Cardiac fibroblast (primary cell): ENCODE results near the gene ATP6V1G2.
"Not testable (repeated sequence)": the region's sequence is repeated elsewhere in the genome, so short reads cannot be mapped to it uniquely, and the experiment has no call there.

Experiments used
- DNase-seq, 2 donors: peaks; one replicate each; pipeline versions ENCODE4 v3.0.0 to v3.0.0-alpha.2; 2010; ENCODE audit warnings: low read depth in 2 of 2
- H3K4me3 ChIP-seq, 2 donors: replicated peaks in 1 of 2; 1 replicate in 1 of 2; 2 replicates in 1 of 2; pipeline ENCODE4 v1.5.1; 2011; ENCODE audit warnings: low read depth in 2 of 2, low read length in 2 of 2, mild to moderate bottlenecking in 2 of 2, moderate library complexity in 1 of 2
- TF ChIP-seq, protein P1 (sequence below): IDR thresholded peaks from one replicate; pipeline ENCODE4 v1.5.1; 2011; ENCODE audit warnings: low read depth, mild to moderate bottlenecking, low read length, inconsistent platforms

ATP6V1G2 gene

DNA sequence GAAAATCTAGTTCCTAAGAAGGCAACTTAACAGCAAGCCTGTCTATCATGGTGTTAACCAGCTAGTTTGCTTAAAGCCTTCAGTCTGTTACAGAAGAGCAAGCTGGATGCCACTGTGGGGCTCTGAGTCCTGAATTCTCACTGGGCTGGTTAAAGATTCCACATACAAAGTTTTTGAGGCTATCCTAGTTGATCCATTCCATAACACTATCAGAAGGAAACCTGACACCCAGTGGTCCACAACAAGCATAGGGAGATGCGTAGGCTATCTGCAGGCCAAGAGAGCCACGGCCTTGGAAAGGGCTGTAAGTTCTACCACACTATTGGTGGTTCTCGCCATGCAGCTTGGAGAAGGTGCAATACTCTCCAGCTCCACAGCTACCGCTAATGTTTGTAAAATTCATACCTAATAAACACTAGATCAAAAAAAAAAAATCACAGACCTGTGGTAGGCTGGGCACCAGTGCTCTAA lies 18.1 kb downstream of the ATP6V1G2 start:
- DNase-seq = no peak
- TF ChIP-seq, protein P1, sequence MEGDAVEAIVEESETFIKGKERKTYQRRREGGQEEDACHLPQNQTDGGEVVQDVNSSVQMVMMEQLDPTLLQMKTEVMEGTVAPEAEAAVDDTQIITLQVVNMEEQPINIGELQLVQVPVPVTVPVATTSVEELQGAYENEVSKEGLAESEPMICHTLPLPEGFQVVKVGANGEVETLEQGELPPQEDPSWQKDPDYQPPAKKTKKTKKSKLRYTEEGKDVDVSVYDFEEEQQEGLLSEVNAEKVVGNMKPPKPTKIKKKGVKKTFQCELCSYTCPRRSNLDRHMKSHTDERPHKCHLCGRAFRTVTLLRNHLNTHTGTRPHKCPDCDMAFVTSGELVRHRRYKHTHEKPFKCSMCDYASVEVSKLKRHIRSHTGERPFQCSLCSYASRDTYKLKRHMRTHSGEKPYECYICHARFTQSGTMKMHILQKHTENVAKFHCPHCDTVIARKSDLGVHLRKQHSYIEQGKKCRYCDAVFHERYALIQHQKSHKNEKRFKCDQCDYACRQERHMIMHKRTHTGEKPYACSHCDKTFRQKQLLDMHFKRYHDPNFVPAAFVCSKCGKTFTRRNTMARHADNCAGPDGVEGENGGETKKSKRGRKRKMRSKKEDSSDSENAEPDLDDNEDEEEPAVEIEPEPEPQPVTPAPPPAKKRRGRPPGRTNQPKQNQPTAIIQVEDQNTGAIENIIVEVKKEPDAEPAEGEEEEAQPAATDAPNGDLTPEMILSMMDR = no peak
- no peak overlapping the region for H3K4me3 ChIP-seq

DNA sequence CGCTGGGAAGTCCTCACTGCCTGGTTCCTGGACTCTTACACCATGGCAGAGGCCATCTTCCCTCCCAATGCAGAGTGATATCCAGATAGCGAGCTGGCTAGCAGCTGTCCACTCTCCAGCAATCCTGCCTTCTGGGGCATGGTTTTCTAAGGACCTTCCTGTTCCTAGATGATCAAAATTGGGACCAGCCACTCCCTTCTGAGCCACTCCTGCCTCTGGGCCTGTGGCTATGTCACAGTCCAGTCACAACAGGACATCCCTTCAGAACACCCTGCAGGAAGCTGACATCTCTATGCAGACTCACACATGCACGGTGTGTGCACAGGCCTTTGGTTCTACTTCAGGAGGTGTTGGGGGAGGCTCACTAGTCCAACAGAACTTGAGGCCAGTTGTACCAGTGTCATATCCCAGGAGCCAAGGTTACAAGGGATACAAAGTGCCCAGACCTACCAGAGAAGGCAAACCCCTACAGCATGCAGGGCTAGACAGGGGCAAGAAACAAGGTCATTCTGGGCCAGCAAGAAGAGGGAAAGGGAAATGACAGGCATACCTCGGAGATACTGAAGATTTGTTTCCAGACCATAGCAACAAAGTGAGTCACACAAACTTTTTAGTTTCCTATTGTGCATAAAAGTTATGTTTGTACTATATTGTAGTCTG lies 20.3 kb downstream of the ATP6V1G2 start:
- peak; percentile 72 to 79 for DNase-seq
- TF ChIP-seq, protein P1 = no peak
- H3K4me3 ChIP-seq = no peak overlapping the region

DNA sequence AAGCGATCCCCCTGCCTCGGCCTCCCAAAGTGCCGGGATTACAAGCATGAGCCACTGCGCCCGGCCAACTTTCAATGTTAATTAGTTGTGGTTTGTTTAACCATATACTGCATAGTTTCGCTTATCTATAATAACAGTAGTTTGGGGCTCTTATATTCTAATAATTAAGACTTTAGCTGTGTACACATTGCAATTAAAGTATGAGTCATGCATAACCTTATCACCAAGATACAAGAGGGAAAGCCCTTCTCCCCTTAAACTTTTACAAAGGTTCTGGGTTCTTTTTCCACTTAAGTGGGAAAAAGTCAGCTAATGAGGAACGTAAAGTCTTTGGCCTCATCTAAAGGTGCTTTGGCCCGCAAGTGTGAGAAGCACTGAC lies 20.9 kb downstream of the ATP6V1G2 start:
- no peak overlapping the region for H3K4me3 ChIP-seq
- DNase-seq = no peak
- TF ChIP-seq, protein P1 = no peak

DNA sequence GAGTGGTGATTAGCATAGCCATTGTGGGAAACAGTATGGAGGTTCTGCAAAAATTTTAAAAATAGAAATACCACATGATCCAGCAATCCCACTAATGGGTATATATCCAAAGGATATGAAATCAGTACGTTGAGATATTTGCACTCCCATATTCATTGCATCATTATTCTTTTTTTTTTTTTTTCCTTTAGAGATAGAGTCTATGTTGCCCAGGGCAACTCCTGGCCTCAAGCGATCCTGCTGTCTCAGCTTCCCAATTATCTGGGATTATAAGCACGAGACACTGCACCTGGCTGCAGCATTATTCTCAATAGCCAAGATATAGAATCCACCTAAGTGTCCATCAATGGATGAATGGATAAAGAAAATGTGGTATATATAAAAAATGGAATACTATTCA lies 24.6 kb downstream of the ATP6V1G2 start:
- H3K4me3 ChIP-seq = no peak overlapping the region
- TF ChIP-seq, protein P1 = no peak
- no peak for DNase-seq

DNA sequence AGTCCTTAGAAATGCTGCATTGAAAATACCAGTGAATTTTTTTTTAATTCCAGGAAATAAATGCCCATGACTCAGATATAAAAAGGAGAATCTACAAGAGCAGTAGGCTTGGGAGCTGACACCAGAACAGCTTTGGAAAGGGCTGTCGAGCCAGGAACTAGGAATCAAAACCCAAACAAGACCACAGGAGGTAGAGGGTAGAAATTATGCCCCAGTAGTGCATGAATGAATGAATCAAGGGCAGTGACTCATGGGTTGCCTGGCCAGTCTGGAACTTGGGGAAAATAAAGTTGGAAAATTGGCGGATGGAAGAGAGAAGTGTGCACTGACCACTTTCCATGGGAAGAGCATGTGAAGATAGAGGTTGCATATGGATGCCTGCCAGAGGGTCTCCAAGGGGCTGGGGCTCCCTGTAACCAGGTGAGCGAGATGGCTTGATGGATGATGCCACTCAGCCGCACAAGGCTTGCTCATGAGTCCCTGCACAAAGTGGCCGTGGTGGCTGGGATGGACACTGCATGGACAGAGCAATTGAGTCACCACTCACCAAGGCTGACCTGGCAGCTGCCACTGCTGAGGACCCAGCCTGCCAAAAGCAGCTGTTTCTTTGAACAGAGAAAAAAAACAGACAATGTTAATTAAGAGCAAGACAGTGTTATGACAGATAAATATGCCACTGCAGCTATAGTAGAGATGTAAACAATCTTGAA lies 32.8 kb downstream of the ATP6V1G2 start:
- DNase-seq = peak in 1 of 2 donors; percentile 38
- TF ChIP-seq, protein P1 = no peak
- no peak overlapping the region for H3K4me3 ChIP-seq

DNA sequence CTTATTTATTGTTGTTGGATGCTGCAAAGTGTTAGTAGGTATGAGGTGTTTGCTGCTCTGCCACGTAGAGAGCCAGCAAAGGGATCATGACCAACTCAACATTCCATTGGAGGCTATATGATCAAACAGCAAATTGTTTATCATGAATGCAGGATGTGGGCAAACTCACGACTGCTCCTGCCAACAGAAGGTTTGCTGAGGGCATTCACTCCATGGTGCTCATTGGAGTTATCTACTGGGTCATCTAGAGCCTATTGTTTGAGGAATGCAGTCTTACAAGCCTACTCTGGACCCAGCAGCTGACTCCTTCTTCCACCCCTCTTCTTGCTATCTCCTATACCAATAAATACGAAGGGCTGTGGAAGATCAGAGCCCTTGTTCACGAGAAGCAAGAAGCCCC lies 36.4 kb downstream of the ATP6V1G2 start:
- H3K4me3 ChIP-seq = no peak overlapping the region
- no peak for DNase-seq
- TF ChIP-seq, protein P1 = no peak

DNA sequence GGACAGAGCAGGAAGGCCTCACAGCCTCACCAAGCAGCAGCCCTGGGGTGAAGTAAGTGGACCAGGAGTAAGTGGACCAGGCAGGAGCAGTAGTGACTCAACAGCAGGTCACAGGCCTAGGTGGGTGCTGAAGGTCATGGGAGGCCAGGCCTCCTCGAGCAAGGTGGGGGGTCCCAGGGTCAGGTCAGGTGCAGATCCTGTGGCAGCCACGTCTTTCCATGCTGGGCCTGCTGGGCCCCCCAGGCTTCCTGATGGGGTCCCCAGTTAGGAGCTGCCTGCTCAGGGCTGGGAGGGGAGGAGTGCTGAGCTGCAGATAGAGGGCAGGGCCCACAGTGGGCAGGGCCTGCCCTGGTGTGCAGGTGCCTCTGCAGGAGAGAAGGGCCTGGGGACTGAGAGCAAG lies 37.4 kb downstream of the ATP6V1G2 start:
- DNase-seq, H3K4me3 ChIP-seq: not testable (repeated sequence)
